Tibial nerve (tissue), 4 donors: ENCODE results near the gene PNPLA5.

ENCODE experiments used
- CTCF ChIP-seq, 5 experiments: fragments of 200-600 bp in 3 of 5; fragments of 450-650 bp in 2 of 5; sonication (generic) in 3 of 5; IDR thresholded peaks; one replicate each; pipeline ENCODE4 v1.5.1; 2016 to 2019; ENCODE audit warnings: antibody characterized with exemption in 5 of 5, mild to moderate bottlenecking in 3 of 5, moderate library complexity in 2 of 5
- EP300 ChIP-seq, 2 donors: sonication (generic); formaldehyde crosslinking; IDR thresholded peaks; one replicate each; pipeline ENCODE4 v1.6.1; 2017; ENCODE audit warnings: antibody characterized with exemption in 2 of 2, mild to moderate bottlenecking in 1 of 2

GRCh38 chr22:43885319-43885671 lies 6.5 kb downstream of the PNPLA5 start:
- no peak for TF ChIP-seq EP300 (IDR thresholded peaks at IDR 0.05)
- no peak for TF ChIP-seq CTCF (IDR thresholded peaks at IDR 0.05)
